ENCODE results near the gene SGMS1. TPM values are rescaled to one million over a fixed set of nuclear protein-coding genes. Genes with fewer than 3 reads are reported as not detected.

SGMS1 gene
- total RNA-seq, 3 donors from 2014 or later, result 66.5 to 114 (median 80.1) TPM

DNA sequence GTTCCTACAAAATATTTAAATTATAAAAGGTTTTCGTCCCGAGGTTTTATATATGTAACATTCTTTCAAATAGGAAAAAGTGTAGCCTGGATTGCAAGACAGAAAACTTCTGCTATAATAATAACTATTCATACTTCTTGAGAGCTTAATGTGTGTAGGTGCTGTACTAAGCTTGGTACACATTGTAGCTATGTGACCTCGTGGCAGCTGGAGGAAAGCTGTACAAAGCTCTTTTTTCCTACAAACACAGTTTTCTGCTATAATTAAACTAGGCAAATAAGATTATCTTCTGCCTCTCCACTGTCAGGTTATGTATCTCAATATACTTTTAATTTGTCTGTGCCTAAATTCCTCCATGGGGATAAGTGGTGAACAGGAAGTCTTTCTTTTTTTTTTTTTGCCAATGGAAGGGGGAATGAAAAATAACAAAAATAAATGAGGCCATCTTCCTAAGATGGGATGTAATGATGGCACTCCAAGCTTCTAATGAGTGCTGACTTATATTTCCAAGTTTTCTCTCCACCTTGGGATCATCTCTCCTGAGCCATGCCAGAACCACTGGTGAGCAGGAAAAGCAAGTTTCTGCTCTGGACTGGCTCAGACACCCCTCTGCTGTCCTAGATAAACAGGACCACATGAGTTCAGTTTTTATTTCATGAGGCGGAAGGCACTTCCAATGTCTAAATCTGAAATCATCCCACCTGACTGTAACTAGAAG lies 9.9 kb downstream of the SGMS1 start:
- no peak for TF ChIP-seq CTCF (IDR thresholded peaks at IDR 0.05)
- no peak for TF ChIP-seq POLR2AphosphoS5 (IDR thresholded peaks at IDR 0.05)
- TF ChIP-seq POLR2A (IDR thresholded peaks at IDR 0.05), result no peak
- Histone ChIP-seq H3K4me3 (no peak overlapping the region), H3K36me3 (no peaks in the 10 kb centered on the region), H3K27ac (no peak overlapping the region), H3K9me3 (no peaks in the 10 kb centered on the region), H3K4me1 (peaks cover 0 to 6% of the 10 kb centered on the region in 2 donors), H3K27me3 (no peaks in the 10 kb centered on the region)
- intact Hi-C loops (cut with DNase I; ENCODE audit: low total_unique reads), result no loop called here
- no peak for DNase-seq (ENCODE audit: low spot score in 2 of 2)

- TF ChIP-seq POLR2A (IDR thresholded peaks at IDR 0.05) (no peak), POLR2AphosphoS5 (IDR thresholded peaks at IDR 0.05) (no peak), CTCF (IDR thresholded peaks at IDR 0.05) (no peak)
- H3K36me3 ChIP-seq, result no peaks in the 10 kb centered on the region
- DNase-seq (ENCODE audit: low spot score in 2 of 2), result no peak
- no peaks in the 10 kb centered on the region for H3K9me3 ChIP-seq
- intact Hi-C loops (cut with DNase I; ENCODE audit: low total_unique reads), result no loop called here
- H3K27ac ChIP-seq, result no peak overlapping the region
- H3K4me1 ChIP-seq, result peaks cover 0 to 6% of the 10 kb centered on the region in 2 donors
- H3K4me3 ChIP-seq, result no peak overlapping the region
- no peaks in the 10 kb centered on the region for H3K27me3 ChIP-seq
Observed at GRCh38 chr10:50613150-50613549, 10.6 kb downstream of the SGMS1 start.

DNA sequence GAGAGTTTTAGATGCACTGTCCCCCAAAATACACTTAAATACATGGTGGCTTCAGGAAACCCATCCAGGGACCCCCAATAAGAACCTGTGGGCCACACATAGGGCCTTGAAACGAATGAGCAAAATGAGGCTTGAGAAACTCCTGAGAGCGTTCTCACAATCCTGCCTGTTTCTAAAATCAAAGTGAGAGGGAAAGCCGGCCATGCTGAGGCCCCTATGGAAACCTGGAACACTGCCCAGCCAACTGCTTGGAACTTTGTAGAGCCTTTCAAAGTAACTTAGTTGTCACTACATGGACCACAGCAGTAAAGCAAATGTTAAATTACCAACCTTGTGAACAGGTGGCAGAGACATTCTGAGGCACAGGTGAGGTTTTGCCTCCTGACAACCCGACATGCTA lies 13.4 kb downstream of the SGMS1 start:
- no peak overlapping the region for H3K4me3 ChIP-seq
- intact Hi-C loops (cut with DNase I; ENCODE audit: low total_unique reads), result no loop called here
- H3K4me1 ChIP-seq, result peaks cover 0 to 20% of the 10 kb centered on the region in 2 donors
- H3K27ac ChIP-seq, result no peak overlapping the region
- no peaks in the 10 kb centered on the region for H3K36me3 ChIP-seq
- no peak for DNase-seq (ENCODE audit: low spot score in 2 of 2)
- H3K27me3 ChIP-seq, result no peaks in the 10 kb centered on the region
- no peaks in the 10 kb centered on the region for H3K9me3 ChIP-seq
- TF ChIP-seq POLR2A (IDR thresholded peaks at IDR 0.05), result no peak
- TF ChIP-seq POLR2AphosphoS5 (IDR thresholded peaks at IDR 0.05), result no peak
- TF ChIP-seq CTCF (IDR thresholded peaks at IDR 0.05), result no peak

DNA sequence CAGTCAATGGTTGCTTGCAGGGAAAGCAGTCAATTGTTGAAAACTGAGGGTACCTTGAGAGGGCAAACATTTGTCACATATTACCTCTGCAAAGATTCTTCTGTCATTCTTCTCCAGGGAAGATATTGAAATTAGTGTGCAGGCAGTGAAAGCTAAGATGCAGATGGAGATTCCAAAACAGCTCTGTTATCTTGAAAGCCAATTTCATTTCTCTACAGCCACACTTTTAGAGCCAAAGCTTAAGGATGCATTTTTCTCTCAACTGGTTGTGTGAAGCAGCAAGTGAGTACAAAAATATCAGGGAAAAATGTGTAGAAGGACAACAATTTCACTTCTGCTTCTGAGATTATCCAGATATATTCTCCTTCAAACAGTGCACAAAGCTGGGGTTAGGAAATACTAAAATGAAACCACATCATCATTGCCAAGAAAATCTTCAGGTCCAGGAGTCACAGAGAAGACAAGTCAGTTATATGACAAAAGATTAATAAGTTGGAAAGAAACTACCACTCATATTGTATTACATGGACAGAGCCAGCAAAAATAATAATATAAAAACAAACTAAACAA lies 16.3 kb downstream of the SGMS1 start:
- H3K4me3 ChIP-seq, result no peak overlapping the region
- H3K27ac ChIP-seq, result peak overlapping the region in 1 of 2 donors; percentile 1
- H3K27me3 ChIP-seq, result no peaks in the 10 kb centered on the region
- no peaks in the 10 kb centered on the region for H3K36me3 ChIP-seq
- intact Hi-C loops (cut with DNase I; ENCODE audit: low total_unique reads), result no loop called here
- no peak for TF ChIP-seq POLR2AphosphoS5 (IDR thresholded peaks at IDR 0.05)
- TF ChIP-seq CTCF (IDR thresholded peaks at IDR 0.05), result no peak
- no peak for TF ChIP-seq POLR2A (IDR thresholded peaks at IDR 0.05)
- H3K9me3 ChIP-seq, result no peaks in the 10 kb centered on the region
- DNase-seq (ENCODE audit: low spot score in 2 of 2), result no peak
- peaks cover 0 to 26% of the 10 kb centered on the region in 2 donors for H3K4me1 ChIP-seq

GRCh38 chr10:50605951-50606270 lies 17.8 kb downstream of the SGMS1 start:
- DNase-seq (ENCODE audit: low spot score in 2 of 2), result no peak
- Histone ChIP-seq H3K4me1 (peaks cover 0 to 26% of the 10 kb centered on the region in 2 donors), H3K27me3 (no peaks in the 10 kb centered on the region), H3K36me3 (no peaks in the 10 kb centered on the region), H3K27ac (peak overlapping the region in 1 of 2 donors; percentile 61), H3K9me3 (no peaks in the 10 kb centered on the region), H3K4me3 (no peak overlapping the region)
- intact Hi-C loops (cut with DNase I; ENCODE audit: low total_unique reads), result no loop called here
- no peak for TF ChIP-seq CTCF (IDR thresholded peaks at IDR 0.05)
- TF ChIP-seq POLR2A (IDR thresholded peaks at IDR 0.05), result no peak
- no peak for TF ChIP-seq POLR2AphosphoS5 (IDR thresholded peaks at IDR 0.05)

Measured in breast epithelium (tissue), 4 donors.